HepG2 (cell line): ENCODE data around the gene EFNA2. TPM values are rescaled to one million over a fixed set of nuclear protein-coding genes. Genes with fewer than 3 reads are reported as not detected.

Source experiments
- HNRNPLL ChIP-seq: fragments of 200-400 bp; formaldehyde crosslinking; IDR thresholded peaks from 2 replicates; pipeline ENCODE4 v1.6.1; 2017; ENCODE audit warnings: mild to moderate bottlenecking, low read depth, low read length; ENCODE audit not compliant: poor library complexity, severe bottlenecking
- MBD4 ChIP-seq: IDR thresholded peaks from 2 replicates; pipeline ENCODE4 v1.6.1; 2012; ENCODE audit warnings: low read length, inconsistent platforms, borderline replicate concordance
- MIXL1 ChIP-seq: IDR thresholded peaks from 2 replicates; pipeline ENCODE4 v1.6.1; 2016
- NFKB2 ChIP-seq: sonication (generic); formaldehyde crosslinking; IDR thresholded peaks from 2 replicates; pipeline ENCODE4 v1.4.0; 2020; ENCODE audit warnings: missing genetic modification reagents, borderline replicate concordance
- NONO ChIP-seq, 2 experiments: fragments of 450-650 bp in 1 of 2; sonication (generic) in 1 of 2; formaldehyde crosslinking in 1 of 2; IDR thresholded peaks in 1 of 2; conservative IDR thresholded peaks in 1 of 2; 2 replicates each; pipeline versions ENCODE4 v1.6.1 to v1.8.0; 2017 to 2022; ENCODE audit warnings: mild to moderate bottlenecking in 1 of 2, missing genetic modification reagents in 1 of 2, moderate library complexity in 1 of 2
- POLR2A ChIP-seq, 2 experiments: IDR thresholded peaks; 2 replicates each; pipeline ENCODE4 v1.6.1; 2011; ENCODE audit warnings: low read depth in 2 of 2, low read length in 2 of 2, mild to moderate bottlenecking in 1 of 2, moderate library complexity in 1 of 2; ENCODE audit not compliant: insufficient read depth in 1 of 2
- RARG ChIP-seq: sonication (generic); formaldehyde crosslinking; IDR thresholded peaks from 2 replicates; pipeline ENCODE4 v1.4.0; 2020; ENCODE audit warnings: low read depth, mild to moderate bottlenecking, missing genetic modification reagents
- RBFOX2 ChIP-seq: fragments of 200-400 bp; formaldehyde crosslinking; IDR thresholded peaks from 2 replicates; pipeline ENCODE4 v1.6.1; 2017; ENCODE audit warnings: low read depth, mild to moderate bottlenecking, low read length
- REPIN1 ChIP-seq: sonication (generic); formaldehyde crosslinking; IDR thresholded peaks from 2 replicates; pipeline ENCODE4 v1.8.0; 2022; ENCODE audit warnings: missing genetic modification reagents, low read depth, mild to moderate bottlenecking, borderline replicate concordance
- ZBTB42 ChIP-seq: sonication (generic); formaldehyde crosslinking; IDR thresholded peaks from 2 replicates; pipeline ENCODE4 v1.5.0; 2020; ENCODE audit warnings: mild to moderate bottlenecking, missing genetic modification reagents
- ZNF33A ChIP-seq: sonication (generic); formaldehyde crosslinking; IDR thresholded peaks from 2 replicates; pipeline ENCODE4 v1.5.1; 2020; ENCODE audit warnings: missing genetic modification reagents, mild to moderate bottlenecking, moderate library complexity, borderline replicate concordance
- ZNF768 ChIP-seq: sonication (generic); formaldehyde crosslinking; IDR thresholded peaks from 2 replicates; pipeline ENCODE4 v1.4.0; 2020; ENCODE audit warnings: missing genetic modification reagents
- polyA plus RNA-seq, 8 experiments: library from polyadenylated mRNA; depleted of rRNA in 3 of 8; stranded (reverse) in 7 of 8; unstranded in 1 of 8; fragments of >200 nt; fragmentation: Illumina TruSeq in 4 of 8; extraction: Trizol in 4 of 8; gene quantifications; 2 replicates each; pipeline versions ENCODE4 v1.2.1 to v1.2.3, GENCODE V29; 2011 to 2016; ENCODE audit warnings: low read depth in 4 of 8, missing spikeins in 1 of 8, mixed read lengths in 1 of 8; ENCODE audit not compliant: insufficient read depth in 1 of 8
- total RNA-seq, 5 experiments: library from RNA; depleted of rRNA; stranded (reverse); fragments of >200 nt; fragmentation: Illumina TruSeq; extraction: Trizol; gene quantifications; 2 replicates each; pipeline ENCODE4 v1.2.3, GENCODE V29; 2016; ENCODE audit warnings: low read depth in 1 of 5
- TF ChIP-seq, protein P1 (sequence below): sonication (generic); formaldehyde crosslinking; IDR thresholded peaks from 2 replicates; pipeline ENCODE4 v1.4.0; 2020; ENCODE audit warnings: missing genetic modification reagents
- TF ChIP-seq, protein P2 (sequence below): IDR thresholded peaks from 2 replicates; pipeline ENCODE4 v1.6.1; 2012; ENCODE audit warnings: low read length, improper control_type of control experiment
- TF ChIP-seq, protein P3 (sequence below): sonication (generic); formaldehyde crosslinking; IDR thresholded peaks from 2 replicates; pipeline ENCODE4 v1.5.1; 2020; ENCODE audit warnings: mild to moderate bottlenecking, missing genetic modification reagents, moderate library complexity
- TF ChIP-seq, protein P4 (sequence below): IDR thresholded peaks from 2 replicates; pipeline ENCODE4 v1.6.1; 2016; ENCODE audit warnings: missing genetic modification reagents, missing compliant biosample characterization

EFNA2 gene
- total and polyA plus RNA-seq, 2 of the 13 experiments (the other 11 are each of a cell fraction or from before 2014, with no cell fraction given): 6.0 to 9.9 TPM

GRCh38 chr19:1288833-1289685, 3.4 kb downstream of the EFNA2 start (continued):
- TF ChIP-seq, protein P1, sequence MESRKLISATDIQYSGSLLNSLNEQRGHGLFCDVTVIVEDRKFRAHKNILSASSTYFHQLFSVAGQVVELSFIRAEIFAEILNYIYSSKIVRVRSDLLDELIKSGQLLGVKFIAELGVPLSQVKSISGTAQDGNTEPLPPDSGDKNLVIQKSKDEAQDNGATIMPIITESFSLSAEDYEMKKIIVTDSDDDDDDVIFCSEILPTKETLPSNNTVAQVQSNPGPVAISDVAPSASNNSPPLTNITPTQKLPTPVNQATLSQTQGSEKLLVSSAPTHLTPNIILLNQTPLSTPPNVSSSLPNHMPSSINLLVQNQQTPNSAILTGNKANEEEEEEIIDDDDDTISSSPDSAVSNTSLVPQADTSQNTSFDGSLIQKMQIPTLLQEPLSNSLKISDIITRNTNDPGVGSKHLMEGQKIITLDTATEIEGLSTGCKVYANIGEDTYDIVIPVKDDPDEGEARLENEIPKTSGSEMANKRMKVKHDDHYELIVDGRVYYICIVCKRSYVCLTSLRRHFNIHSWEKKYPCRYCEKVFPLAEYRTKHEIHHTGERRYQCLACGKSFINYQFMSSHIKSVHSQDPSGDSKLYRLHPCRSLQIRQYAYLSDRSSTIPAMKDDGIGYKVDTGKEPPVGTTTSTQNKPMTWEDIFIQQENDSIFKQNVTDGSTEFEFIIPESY (CRISPR knock-in tag): no peak
- peak; percentile 53 for TF ChIP-seq HNRNPLL
- no peak for TF ChIP-seq MBD4
- TF ChIP-seq POLR2A (IDR thresholded peaks at IDR 0.05; ENCODE audit: insufficient read depth in 1 of 2, low read depth in 2 of 2, low read length in 2 of 2): 0 out of 4 replicates have a peak, but pooled peaks of 1 of the 2 experiments have one; percentile 27
- TF ChIP-seq, protein P2, sequence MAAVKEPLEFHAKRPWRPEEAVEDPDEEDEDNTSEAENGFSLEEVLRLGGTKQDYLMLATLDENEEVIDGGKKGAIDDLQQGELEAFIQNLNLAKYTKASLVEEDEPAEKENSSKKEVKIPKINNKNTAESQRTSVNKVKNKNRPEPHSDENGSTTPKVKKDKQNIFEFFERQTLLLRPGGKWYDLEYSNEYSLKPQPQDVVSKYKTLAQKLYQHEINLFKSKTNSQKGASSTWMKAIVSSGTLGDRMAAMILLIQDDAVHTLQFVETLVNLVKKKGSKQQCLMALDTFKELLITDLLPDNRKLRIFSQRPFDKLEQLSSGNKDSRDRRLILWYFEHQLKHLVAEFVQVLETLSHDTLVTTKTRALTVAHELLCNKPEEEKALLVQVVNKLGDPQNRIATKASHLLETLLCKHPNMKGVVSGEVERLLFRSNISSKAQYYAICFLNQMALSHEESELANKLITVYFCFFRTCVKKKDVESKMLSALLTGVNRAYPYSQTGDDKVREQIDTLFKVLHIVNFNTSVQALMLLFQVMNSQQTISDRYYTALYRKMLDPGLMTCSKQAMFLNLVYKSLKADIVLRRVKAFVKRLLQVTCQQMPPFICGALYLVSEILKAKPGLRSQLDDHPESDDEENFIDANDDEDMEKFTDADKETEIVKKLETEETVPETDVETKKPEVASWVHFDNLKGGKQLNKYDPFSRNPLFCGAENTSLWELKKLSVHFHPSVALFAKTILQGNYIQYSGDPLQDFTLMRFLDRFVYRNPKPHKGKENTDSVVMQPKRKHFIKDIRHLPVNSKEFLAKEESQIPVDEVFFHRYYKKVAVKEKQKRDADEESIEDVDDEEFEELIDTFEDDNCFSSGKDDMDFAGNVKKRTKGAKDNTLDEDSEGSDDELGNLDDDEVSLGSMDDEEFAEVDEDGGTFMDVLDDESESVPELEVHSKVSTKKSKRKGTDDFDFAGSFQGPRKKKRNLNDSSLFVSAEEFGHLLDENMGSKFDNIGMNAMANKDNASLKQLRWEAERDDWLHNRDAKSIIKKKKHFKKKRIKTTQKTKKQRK: no peak
- no peak for TF ChIP-seq ZNF33A
- no peak for TF ChIP-seq ZBTB42 (CRISPR knock-in tag)
- TF ChIP-seq, protein P3, sequence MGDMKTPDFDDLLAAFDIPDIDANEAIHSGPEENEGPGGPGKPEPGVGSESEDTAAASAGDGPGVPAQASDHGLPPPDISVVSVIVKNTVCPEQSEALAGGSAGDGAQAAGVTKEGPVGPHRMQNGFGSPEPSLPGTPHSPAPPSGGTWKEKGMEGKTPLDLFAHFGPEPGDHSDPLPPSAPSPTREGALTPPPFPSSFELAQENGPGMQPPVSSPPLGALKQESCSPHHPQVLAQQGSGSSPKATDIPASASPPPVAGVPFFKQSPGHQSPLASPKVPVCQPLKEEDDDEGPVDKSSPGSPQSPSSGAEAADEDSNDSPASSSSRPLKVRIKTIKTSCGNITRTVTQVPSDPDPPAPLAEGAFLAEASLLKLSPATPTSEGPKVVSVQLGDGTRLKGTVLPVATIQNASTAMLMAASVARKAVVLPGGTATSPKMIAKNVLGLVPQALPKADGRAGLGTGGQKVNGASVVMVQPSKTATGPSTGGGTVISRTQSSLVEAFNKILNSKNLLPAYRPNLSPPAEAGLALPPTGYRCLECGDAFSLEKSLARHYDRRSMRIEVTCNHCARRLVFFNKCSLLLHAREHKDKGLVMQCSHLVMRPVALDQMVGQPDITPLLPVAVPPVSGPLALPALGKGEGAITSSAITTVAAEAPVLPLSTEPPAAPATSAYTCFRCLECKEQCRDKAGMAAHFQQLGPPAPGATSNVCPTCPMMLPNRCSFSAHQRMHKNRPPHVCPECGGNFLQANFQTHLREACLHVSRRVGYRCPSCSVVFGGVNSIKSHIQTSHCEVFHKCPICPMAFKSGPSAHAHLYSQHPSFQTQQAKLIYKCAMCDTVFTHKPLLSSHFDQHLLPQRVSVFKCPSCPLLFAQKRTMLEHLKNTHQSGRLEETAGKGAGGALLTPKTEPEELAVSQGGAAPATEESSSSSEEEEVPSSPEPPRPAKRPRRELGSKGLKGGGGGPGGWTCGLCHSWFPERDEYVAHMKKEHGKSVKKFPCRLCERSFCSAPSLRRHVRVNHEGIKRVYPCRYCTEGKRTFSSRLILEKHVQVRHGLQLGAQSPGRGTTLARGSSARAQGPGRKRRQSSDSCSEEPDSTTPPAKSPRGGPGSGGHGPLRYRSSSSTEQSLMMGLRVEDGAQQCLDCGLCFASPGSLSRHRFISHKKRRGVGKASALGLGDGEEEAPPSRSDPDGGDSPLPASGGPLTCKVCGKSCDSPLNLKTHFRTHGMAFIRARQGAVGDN (CRISPR knock-in tag): peak; percentile 5; the same call in 1 of the 2 replicates
- TF ChIP-seq NFKB2: 0 out of 2 replicates have a peak, but pooled peaks have one; percentile 21
- TF ChIP-seq, protein P4, sequence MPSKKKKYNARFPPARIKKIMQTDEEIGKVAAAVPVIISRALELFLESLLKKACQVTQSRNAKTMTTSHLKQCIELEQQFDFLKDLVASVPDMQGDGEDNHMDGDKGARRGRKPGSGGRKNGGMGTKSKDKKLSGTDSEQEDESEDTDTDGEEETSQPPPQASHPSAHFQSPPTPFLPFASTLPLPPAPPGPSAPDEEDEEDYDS (CRISPR knock-in tag): no peak
- no peak for TF ChIP-seq NONO (IDR thresholded peaks at IDR 0.05)
- 0 out of 2 replicates have a peak, but pooled peaks have one; percentile 26 for TF ChIP-seq NONO (CRISPR knock-in tag; conservative IDR thresholded peaks at IDR 0.05)
- peak; percentile 70; the same call in 1 of the 2 replicates for TF ChIP-seq RBFOX2
- no peak for TF ChIP-seq REPIN1
- no peak for TF ChIP-seq MIXL1 (CRISPR knock-in tag)
- TF ChIP-seq ZNF768: peak; percentile 73; the same call in 1 of the 2 replicates
- no peak for TF ChIP-seq RARG
